ENCODE measurements around the gene RARG.

- TF ChIP-seq CTCF (optimal IDR thresholded peaks at IDR 0.05 in 1 of 3, IDR thresholded peaks at IDR 0.05 in 1 of 3, conservative IDR thresholded peaks at IDR 0.05 in 1 of 3; ENCODE audit: extremely low read depth in 1 of 3, insufficient read depth in 2 of 3, low read length in 3 of 3) = no peak
- no peak for TF ChIP-seq EZH2 (IDR thresholded peaks at IDR 0.05; ENCODE audit: low read length)
These were observed 49.1 kb downstream of the RARG start for GRCh38 chr12:53182903-53183302.
